Measurements from ENCODE around the gene ASCC2. TPM values are rescaled to one million over a fixed set of nuclear protein-coding genes. Genes with fewer than 3 reads are reported as not detected.

The ASCC2 gene
- total RNA-seq, 4 donors from 2014 or later: 20.5 to 32.6 (median 25.1) TPM

- Histone ChIP-seq H3K4me3 (no peak overlapping the region), H3K4me1 (no peaks in the 10 kb centered on the region), H3K27ac (replicated peaks in 1 of 4) (no peak overlapping the region), H3K36me3 (peaks cover 33 to 74% (median 62%) of the 10 kb centered on the region in 4 donors), H3K27me3 (no peaks in the 10 kb centered on the region), H3K9me3 (no peaks in the 10 kb centered on the region)
- 90% methylated on average over 2 of the region's 7 CpGs for WGBS
- DNase-seq (ENCODE audit: extremely low spot score): no peak
- TF ChIP-seq EP300 (IDR thresholded peaks at IDR 0.05) (no peak), POLR2A (IDR thresholded peaks at IDR 0.05; ENCODE audit: low read depth) (no peak), POLR2AphosphoS5 (IDR thresholded peaks at IDR 0.05) (no peak), CTCF (IDR thresholded peaks at IDR 0.05) (no peak)
- intact Hi-C loops (cut with DNase I): no loop called here
These were observed 90.2 kb downstream of the ASCC2 start for GRCh38 chr22:29747832-29748231.

- no peak for TF ChIP-seq POLR2AphosphoS5 (IDR thresholded peaks at IDR 0.05)
- no peak for TF ChIP-seq POLR2A (IDR thresholded peaks at IDR 0.05; ENCODE audit: low read depth)
- TF ChIP-seq EP300 (IDR thresholded peaks at IDR 0.05): no peak
- TF ChIP-seq CTCF (IDR thresholded peaks at IDR 0.05): no peak
- no peak for DNase-seq (ENCODE audit: extremely low spot score)
These were observed 93.2 kb downstream of the ASCC2 start for GRCh38 chr22:29744902-29745301.

GRCh38 chr22:29742326-29742725, 95.7 kb downstream of the ASCC2 start:
- no peak for DNase-seq (ENCODE audit: extremely low spot score)
- TF ChIP-seq CTCF (IDR thresholded peaks at IDR 0.05): no peak
- no peak for TF ChIP-seq POLR2A (IDR thresholded peaks at IDR 0.05; ENCODE audit: low read depth)
- TF ChIP-seq POLR2AphosphoS5 (IDR thresholded peaks at IDR 0.05): no peak
- TF ChIP-seq EP300 (IDR thresholded peaks at IDR 0.05): no peak
- no peaks in the 10 kb centered on the region for H3K9me3 ChIP-seq
- peaks cover 41 to 94% (median 89%) of the 10 kb centered on the region in 4 donors for H3K36me3 ChIP-seq
- no peak overlapping the region for H3K4me3 ChIP-seq
- no peaks in the 10 kb centered on the region for H3K4me1 ChIP-seq
- H3K27ac ChIP-seq (replicated peaks in 1 of 4): no peak overlapping the region
- intact Hi-C loops (cut with DNase I): no loop called here
- 84% methylated on average over 13 of the region's 13 CpGs for WGBS
- no peaks in the 10 kb centered on the region for H3K27me3 ChIP-seq

More at GRCh38 chr22:29744902-29745301, 93.2 kb downstream of the ASCC2 start:
- H3K36me3 ChIP-seq: peaks cover 45 to 83% (median 81%) of the 10 kb centered on the region in 4 donors
- no peak overlapping the region for H3K4me3 ChIP-seq
- intact Hi-C loops (cut with DNase I): no loop called here
- no peak overlapping the region for H3K27ac ChIP-seq (replicated peaks in 1 of 4)
- 76% methylated on average over 8 of the region's 8 CpGs for WGBS
- no peaks in the 10 kb centered on the region for H3K27me3 ChIP-seq
- H3K4me1 ChIP-seq: no peaks in the 10 kb centered on the region
- H3K9me3 ChIP-seq: no peaks in the 10 kb centered on the region

- TF ChIP-seq EP300 (IDR thresholded peaks at IDR 0.05) (no peak), CTCF (IDR thresholded peaks at IDR 0.05) (no peak), POLR2AphosphoS5 (IDR thresholded peaks at IDR 0.05) (no peak), POLR2A (IDR thresholded peaks at IDR 0.05; ENCODE audit: low read depth) (no peak)
- peaks cover 38 to 93% (median 85%) of the 10 kb centered on the region in 4 donors for H3K36me3 ChIP-seq
These were observed 96.1 kb downstream of the ASCC2 start for GRCh38 chr22:29741926-29742325.

GRCh38 chr22:29740216-29740615, 97.9 kb downstream of the ASCC2 start:
- Histone ChIP-seq H3K9me3 (no peaks in the 10 kb centered on the region), H3K4me1 (no peaks in the 10 kb centered on the region), H3K27ac (replicated peaks in 1 of 4) (no peak overlapping the region), H3K36me3 (peaks cover 21 to 88% (median 75%) of the 10 kb centered on the region in 4 donors), H3K27me3 (no peaks in the 10 kb centered on the region), H3K4me3 (no peak overlapping the region)
- intact Hi-C loops (cut with DNase I): no loop called here
- DNase-seq (ENCODE audit: extremely low spot score): no peak
- WGBS: 87% methylated on average over 3 of the region's 5 CpGs
- no peak for TF ChIP-seq POLR2AphosphoS5 (IDR thresholded peaks at IDR 0.05)
- TF ChIP-seq EP300 (IDR thresholded peaks at IDR 0.05): no peak
- no peak for TF ChIP-seq CTCF (IDR thresholded peaks at IDR 0.05)
- TF ChIP-seq POLR2A (IDR thresholded peaks at IDR 0.05; ENCODE audit: low read depth): no peak

More at GRCh38 chr22:29741926-29742325, 96.1 kb downstream of the ASCC2 start:
- Histone ChIP-seq H3K27me3 (no peaks in the 10 kb centered on the region), H3K9me3 (no peaks in the 10 kb centered on the region), H3K4me1 (no peaks in the 10 kb centered on the region), H3K4me3 (no peak overlapping the region), H3K27ac (replicated peaks in 1 of 4) (no peak overlapping the region)
- intact Hi-C loops (cut with DNase I): no loop called here
- WGBS: 100% methylated on average over 2 of the region's 2 CpGs
- no peak for DNase-seq (ENCODE audit: extremely low spot score)

Measured in esophagus muscularis mucosa (tissue), 4 donors.